GM18870 (cell line): ENCODE measurements around the gene CNOT6L.
"Not testable (repeated sequence)": the region's sequence is repeated elsewhere in the genome, so short reads cannot be mapped to it uniquely, and the experiment has no call there.

ENCODE experiments used
- ATAC-seq: cut with Tn5 transposase; IDR thresholded peaks from one replicate; pipeline ENCODE4 v1.9.1; 2021; ENCODE audit warnings: moderate library complexity; ENCODE audit not compliant: unreplicated experiment

Gene CNOT6L

DNA sequence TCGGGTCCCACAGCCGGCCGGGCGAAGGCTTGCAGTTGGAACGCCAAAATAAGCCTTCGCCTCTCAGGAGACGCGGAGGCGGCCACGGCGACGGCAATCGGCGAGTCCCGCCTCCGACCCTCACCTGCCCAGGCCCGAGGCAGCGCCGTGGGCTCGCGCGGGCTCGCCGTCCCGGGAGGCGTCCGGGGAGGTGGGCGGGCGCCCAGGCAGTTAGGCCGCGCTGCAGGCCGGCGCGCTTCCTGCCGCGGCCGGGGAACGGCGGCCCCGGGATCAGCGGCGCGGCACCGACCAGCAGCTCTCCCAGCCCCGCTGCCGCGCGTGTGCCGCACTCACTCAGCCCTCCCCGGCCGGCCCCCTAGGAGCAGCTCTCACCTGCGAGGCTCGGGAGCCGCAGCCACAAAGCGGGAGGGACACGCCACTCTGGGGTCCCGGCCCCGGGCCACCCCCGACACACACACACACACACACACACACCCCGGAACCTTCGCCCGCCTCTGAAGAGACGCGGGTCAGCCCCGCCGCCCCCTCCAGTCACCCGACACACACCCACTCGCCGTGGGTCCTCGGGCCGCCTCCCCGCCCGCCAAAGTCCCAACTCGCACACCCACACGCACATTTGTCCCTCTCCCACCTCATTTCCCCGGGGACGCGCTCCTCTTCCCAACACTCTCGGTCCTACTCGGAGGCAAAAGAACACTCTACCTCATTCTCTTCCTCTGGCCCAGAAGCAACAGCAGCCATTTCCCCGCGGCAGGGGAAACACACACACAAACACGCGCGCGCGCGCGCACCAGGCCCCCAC lies at the start of gene CNOT6L:
TSS of gene CNOT6L (minus strand) at position 767 of the 802 bp plus-strand sequence. CDS start at position 707, 60 bp downstream.
- ATAC-seq: no peak

DNA sequence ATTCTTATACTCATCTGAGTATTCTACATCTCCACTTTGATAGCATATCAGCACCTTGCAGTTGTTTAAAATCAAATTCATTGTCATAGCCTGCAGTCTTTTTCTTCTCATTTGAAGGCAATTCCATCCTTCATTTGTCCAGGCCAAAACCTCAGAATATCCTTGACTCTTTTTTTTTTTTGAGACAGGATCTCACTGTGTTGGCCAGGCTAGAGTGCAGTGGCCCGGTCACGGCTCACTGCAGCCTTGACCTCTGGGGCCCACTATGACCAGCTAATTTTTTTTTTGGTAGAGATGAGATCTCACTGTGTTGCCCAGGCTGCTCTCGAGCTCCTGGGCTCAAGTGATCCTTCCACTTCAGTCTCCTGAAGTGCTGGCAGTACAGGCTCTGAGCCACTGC lies 46.1 kb upstream of the CNOT6L start:
- ATAC-seq: no peak

DNA sequence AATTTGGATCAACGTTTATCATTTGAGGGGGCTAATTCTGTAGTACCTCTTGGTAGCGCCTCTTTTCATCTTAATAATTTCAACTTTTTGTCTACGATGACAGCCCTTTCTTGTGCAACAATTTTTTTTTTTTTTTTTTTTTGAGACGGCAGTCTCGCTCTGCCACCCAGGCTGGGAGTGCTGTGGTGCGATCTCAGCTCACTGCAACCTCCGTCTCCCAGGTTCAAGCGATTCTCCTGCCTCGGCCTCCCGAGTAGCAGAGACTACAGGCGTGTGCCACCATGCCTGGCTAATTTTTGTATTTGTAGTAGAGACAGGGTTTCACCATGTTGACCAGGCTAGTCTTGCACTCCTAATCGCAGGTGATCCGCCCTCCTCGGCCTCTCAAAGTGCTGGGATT lies 44.2 kb upstream of the CNOT6L start:
- not testable (repeated sequence) for ATAC-seq

DNA sequence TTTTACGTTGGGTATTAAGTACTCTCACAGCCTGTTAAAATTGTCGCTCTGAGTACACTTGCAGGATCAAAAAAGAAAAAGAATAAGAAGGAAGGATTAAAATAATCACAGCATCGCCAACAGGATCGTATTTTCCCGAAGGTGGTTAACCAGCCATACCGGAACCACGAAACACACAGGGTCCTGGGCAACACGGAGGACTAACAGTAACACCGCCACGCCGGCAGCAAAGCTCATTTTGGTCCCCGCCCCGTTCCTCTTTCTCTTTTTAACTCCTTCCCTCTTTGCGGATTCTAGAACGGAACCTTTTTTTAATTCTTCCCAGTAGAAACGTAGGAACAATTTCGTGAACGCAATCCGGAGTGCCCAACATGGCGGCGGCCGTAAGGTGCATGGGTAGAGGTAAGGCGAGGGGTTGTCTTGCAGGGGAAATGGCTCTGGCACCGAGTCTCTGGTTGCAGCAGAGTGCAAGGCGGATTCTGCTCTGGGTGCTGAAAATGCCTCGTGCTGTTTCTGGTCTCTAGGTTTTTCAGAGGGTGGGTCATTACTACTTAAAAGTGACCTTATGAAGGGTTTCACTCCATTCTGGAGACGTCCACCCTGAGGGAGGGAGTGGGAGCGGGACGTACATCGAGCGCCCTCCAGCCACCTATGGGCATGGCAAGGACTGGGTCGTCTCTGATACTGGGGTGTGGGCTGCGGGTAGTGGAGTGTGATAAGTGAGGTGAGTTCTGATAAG lies 43.5 kb upstream of the CNOT6L start, which contains the start of gene MRPL1:
TSS of gene MRPL1 (plus strand) at position 353 of the 739 bp plus-strand sequence. CDS start at position 372, 19 bp downstream.
- ATAC-seq: peak; percentile 83

DNA sequence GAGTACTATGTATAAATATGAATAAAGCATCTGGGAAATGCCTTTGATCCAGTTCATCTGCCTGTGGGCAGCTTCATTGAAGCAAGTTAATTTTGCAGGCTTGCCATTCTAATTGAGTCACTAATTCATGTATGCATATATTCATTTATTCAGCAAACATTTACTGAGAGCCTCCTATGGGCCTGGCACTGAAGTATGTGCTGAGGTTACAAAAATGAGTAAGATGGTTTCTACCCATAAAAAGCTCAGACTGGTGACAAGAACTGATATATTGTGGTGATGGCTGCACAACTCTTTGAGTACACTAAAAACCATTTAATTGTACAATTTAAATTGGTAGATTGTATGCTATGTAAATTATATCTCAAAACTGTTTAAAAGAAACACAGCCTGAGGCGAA lies 42.3 kb upstream of the CNOT6L start:
- ATAC-seq: peak; percentile 24

DNA sequence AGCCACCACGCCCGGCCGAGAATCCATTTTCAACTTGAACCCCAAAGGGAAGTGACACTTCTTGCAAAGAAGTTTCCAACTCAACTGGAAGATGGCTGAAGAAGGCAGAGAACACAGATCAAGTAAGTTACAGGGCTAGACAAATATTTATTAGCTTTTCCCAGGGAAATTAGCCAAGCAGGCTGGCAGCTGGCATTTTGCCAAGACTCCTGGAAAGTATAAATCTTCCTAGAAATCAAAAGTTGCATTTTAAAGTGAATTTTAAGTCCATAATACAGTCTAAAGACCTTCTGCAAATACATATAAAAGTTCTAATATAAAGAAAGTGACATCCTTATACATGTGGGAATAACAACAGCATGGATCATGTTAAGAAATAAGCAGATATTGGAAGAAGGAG lies 40.1 kb upstream of the CNOT6L start:
- ATAC-seq: no peak

DNA sequence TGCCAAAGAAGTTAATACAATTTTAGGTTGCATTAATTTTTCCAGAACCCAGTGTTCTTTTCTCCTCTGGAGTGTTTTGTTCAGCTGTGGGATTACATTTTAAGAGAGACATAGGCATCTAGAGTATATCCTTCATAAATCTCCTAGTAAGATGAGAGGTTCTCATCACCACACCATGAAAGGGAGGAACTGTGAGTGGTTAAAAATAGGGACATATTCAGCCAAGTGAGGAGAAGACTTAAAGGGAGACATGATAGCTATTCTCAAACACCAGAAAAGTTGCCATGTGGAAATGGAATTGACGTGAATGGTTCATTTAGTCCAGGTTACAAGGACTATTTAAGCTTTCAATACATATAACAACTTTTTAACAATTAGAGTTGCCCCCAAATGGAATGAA lies 37.0 kb upstream of the CNOT6L start:
- no peak for ATAC-seq

DNA sequence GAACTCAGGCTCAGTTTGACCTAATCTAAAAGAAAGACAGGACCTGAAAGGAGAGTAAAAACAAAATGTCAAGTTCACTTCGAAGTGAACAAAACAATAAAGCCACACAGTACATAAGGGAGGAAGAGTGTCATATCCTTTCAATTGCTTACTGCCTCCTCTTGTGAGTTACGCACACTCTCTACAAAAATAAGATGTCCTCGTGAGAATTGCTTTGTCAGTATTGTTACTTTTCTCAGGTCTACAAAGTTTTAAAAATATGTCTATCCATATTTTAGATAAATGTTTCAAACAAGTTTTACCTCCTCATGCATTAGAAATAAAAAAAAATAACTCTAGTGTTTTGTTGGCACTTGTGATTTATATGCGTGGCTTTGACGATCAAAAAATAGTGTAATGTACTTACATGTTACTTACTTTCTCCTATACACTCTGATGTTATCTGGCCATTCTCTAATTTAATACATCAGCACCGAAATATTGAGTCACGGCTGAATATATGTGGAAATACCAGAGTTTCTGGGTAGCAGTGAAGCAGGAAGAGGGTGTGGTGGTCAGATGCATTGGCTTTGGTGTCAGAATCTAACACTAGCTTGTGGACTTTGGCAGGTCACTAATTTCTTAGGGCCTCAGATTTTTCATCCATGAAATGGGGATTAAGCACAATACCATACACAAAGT lies 35.4 kb upstream of the CNOT6L start:
- ATAC-seq: no peak

DNA sequence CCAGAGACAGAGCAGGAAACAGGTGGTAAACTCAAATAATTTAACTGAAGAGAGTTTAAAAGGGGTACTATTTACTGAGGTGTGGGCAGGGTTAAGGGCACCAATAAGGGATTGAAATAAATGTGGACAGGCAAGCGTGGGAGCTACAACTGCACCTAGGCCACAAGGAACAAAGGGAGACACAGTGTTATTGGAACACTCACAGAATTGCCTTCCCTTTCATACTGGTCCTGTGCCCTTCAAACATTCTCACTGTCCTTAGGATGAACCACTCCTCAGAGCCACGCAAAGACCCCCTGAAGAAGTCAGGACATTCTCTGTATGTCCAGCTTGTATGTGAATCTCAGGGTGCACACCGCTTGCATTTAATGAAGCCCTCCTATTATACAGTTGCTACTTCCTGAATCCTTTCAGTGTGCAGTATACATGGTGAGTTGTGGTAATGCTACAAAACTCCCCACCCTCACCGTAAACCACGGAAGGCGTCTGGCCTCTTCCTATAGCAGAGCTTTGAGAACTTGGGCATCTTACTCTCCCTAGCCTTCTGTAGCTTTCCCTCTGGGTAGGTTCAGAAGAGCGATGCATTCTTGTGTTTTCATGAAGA lies 33.8 kb upstream of the CNOT6L start:
- peak; percentile 92 for ATAC-seq

DNA sequence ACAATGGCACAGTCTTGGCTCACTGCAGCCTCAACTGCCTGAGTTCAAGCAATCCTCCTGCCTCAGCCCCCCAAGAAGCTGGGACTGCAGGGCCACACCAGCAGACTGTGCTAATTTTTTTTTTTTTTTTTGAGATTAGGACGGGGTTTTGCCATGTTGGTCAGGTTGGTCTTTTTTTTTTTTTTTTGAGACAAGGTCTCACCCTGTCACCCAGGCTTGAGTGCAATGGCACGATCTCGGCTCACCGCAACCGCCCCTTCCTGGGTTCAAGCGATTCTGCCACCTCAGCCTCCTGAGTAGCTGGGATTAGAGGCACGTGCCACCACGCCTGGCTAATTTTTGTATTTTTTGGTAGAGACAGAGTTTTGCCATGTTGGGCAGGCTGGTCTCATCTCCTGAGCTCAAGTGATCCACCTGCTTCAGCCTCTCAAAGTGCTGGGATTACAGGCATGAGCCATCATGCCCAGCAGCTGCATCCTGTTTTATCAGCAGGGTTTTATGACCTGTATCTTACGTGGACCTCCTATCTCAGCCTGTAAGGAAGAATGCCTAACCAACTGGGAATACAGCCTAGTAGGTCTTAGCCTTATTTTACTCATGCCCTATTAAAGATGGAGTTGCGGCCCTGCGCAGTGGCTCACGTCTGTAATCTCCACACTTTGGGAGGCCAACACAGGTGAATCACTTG lies 30.3 kb upstream of the CNOT6L start:
- no peak for ATAC-seq

DNA sequence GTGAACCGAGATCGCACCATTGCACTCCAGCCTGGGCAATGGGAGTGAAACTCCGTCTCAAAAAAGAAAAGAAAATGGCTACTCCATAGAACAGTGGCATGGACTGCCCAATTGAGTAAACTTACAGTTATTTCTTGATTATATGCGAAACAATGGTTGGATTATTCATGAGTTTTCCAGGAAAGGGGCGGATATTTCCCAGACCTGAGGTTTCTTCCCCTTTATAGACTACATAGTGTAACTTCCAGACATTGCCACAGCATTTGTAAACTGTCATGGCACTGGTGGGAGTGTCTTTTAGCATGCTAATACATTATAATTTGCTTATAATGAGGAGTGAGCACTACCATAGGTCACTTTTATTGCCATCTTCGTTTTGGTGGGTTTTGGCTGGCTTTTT lies 29.3 kb upstream of the CNOT6L start:
- ATAC-seq: no peak

DNA sequence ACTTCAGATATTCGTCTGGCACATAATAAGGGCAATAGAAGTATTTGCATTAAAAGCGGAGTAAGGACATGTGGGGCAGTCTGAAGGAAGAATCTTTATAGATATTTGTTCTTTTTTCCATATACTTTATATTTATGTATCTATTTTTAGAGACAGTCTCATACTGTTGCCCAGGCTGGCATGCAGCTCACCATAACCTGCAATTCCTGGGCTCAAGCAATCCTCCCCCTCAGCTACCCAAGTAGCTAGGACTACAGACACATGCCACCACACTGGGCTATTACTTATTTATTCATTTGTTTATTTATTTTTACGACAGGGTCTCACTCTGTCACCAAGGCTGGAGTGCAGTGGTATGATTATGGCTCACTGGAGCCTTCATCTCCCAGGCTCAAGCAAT lies 26.8 kb upstream of the CNOT6L start:
- no peak for ATAC-seq

DNA sequence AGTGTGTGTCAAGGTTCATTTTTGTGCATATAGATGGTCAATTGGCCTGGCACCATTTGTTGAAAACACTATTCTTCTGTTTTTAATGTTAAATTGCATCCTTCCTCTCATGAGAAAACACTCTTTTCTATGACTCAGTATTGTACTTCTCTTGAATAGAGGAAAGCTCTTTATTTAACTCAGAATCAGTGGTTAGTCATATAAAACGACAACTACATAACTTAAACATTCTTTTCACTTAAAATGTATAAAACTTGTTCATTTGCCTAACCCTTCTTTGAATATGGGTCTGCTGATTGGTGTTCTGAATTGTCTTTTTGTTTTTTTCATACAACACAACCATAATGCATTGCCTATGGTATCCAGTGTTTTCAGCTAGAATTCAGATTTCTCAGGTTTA lies 26.2 kb upstream of the CNOT6L start:
- ATAC-seq: no peak

DNA sequence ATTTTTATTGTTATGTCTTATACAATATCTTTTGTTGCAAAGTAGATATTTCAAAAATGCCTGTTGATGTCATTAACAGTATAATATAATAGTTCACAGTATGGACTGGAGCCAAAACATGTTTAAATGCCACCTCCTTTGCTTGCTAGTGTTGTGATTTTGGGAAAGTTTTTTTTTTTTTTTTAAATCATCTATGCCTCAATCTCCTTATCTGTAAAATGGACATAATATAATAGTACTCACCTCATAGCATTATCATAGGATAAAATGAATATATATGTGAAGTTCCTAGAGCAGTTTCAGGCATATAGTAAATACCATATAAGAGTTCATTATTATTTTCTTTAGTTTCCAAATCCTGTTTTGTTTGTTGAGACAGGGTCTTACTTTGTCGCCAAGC lies 25.2 kb upstream of the CNOT6L start:
- no peak for ATAC-seq

DNA sequence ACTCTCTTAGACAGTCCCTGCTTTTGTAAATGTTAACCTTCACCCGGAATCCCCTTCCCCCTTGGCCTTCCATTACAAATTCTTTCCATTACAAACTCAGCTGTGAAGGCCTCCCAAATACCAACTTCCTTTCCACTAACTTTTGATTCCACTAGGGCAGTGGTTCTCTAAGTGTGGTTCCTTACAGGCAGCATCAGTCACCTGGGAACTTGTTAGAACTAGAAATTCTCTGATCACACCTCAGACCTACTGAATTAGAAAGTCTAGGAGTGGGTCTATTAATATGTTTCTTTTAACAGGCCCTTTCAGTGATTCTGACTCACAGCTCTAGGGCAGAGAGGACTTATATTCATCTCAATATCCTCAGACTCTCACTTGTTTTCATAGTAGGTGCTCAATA lies 24.5 kb upstream of the CNOT6L start:
- ATAC-seq: no peak

DNA sequence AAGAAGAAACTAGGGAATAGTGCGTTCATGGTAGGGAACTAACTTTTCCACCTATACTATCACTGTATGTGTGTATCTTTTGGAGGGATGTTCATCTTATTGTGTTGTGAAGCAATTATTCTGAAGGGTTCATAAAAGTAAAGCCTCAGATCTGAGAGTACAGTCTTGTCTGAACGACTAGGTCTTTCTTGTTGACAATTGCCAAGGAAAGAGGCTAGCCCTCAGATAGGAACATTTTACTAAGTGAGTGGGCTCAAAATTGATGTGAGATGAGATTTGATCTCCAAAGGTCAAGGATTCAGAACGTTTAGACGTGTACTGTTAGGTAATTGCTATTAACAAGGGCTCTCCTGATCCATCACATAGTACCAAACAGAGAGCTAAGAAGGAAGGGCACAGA lies 15.2 kb upstream of the CNOT6L start:
- ATAC-seq: no peak

DNA sequence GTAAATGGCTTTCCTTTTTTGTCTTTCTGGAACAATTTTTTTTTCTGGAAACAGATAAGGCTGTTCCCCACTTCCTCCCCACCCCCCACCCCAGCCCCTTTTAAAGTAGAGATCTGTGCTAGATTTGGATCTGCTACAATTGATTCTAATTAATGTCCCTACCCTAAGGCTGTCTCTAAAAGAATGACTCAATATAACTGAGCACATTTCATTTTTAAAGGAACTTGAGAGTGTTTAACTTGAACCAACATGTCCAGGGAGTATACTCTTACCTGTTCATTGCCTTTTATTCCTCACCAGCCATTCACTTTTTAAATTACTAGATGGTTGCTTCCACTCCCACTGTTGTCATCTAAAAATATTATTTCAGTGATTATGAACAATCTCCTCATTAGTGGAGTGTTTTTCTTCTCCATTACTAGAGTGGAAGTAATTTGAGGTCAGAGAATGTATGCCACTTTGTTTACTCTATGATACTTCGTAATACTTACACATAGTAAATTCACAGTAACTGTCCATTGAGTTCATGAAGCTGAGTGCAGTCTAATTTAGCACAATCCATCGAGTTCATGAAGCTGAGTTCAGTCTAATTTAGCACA lies 14.1 kb upstream of the CNOT6L start:
- ATAC-seq: no peak

DNA sequence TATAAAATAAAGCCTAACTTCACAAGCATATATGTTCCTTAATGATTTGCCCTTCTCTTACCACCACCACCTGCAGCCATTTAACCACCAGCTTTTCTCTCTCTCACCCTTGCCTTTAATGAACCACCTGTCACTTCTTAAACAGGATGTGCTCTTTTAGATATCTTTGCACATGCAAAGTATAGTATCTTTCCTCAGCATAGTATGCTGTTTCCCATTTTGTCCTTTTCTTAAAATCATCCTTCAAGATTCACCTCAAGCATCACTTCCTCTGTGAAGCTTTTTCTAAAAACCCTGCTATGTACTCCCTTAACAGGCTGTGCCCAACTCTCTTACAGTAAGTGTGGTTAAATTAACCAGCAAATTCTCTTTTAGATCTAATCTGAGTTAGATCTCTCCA lies 8.2 kb upstream of the CNOT6L start:
- ATAC-seq: peak; percentile 61

DNA sequence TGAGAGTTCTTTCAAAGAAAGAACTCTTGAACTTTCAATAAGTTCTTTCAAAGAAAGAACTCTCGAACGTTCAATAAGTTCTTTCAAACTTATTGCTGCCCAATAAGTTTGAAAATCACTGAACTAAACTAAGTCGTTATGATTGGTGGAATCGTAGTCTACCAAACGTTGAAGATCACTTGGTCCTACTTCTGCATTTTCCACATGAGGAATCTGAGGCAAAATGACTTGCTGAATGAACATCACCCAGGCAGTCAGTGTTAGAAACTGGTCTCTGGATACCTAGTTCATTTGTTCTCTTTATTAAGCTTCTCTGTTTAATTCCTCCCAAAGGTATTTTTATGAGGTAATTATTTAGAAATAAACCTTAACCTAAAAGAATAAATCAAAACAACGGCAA lies 7.1 kb upstream of the CNOT6L start:
- ATAC-seq: no peak

DNA sequence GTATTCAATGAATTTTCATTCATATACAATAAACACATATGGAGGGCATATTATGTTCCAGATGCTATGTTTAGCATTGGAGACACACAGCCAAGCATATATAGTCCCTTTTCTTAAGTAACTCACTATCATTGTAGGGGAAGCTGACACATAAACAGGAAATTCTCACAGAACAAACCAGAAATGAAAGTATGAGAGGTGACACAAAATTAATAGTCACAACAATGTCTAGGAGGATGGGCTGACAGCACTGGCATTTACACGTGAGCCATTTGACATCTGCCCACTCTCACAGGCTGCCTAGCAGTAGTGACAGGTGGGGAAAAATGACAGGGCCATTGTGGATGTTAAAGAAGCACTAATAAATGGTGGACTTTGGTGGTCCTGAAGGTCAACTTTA lies 2.6 kb upstream of the CNOT6L start:
- no peak for ATAC-seq
